ENCODE results near the gene TMEM17. TPM values are rescaled to one million over a fixed set of nuclear protein-coding genes. Genes with fewer than 3 reads are reported as not detected.
A peak's percentile ranks its signal among the peaks of the same experiment; 100 is the strongest.
"Not testable (repeated sequence)": the region's sequence is repeated elsewhere in the genome, so short reads cannot be mapped to it uniquely, and the experiment has no call there.

TMEM17 gene
- 1.8 TPM for polyA plus RNA-seq (2012; ENCODE audit: insufficient read depth, insufficient read length)

- H3K4me3 ChIP-seq (ENCODE audit: low read length) = peak within 1 kb of the TSS; percentile 52
- peak; percentile 5 for DNase-seq (ENCODE audit: low read depth, low spot score)
Measured at GRCh38 chr2:62505750-62506420, at the start of gene TMEM17. Gene TMEM17, minus strand, starts transcription at chr2:62506195. Its CDS starts 66 bp downstream, at chr2:62506129.

- DNase-seq (ENCODE audit: low read depth, low spot score) = no peak
- no peak overlapping the region for H3K4me3 ChIP-seq (ENCODE audit: low read length)
Measured at GRCh38 chr2:62554440-62554839, 48.4 kb upstream of the TMEM17 start.

- no peak overlapping the region for H3K4me3 ChIP-seq (ENCODE audit: low read length)
- DNase-seq (ENCODE audit: low read depth, low spot score) = no peak
Measured at GRCh38 chr2:62550461-62550860, 44.5 kb upstream of the TMEM17 start.

- H3K4me3 ChIP-seq (ENCODE audit: low read length) = no peak overlapping the region
- DNase-seq (ENCODE audit: low read depth, low spot score) = no peak
Measured at GRCh38 chr2:62547854-62548253, 41.9 kb upstream of the TMEM17 start.

- DNase-seq (ENCODE audit: low read depth, low spot score) = no peak
- H3K4me3 ChIP-seq (ENCODE audit: low read length) = no peak overlapping the region
Measured at GRCh38 chr2:62545261-62545660, 39.3 kb upstream of the TMEM17 start.

GRCh38 chr2:62540408-62541168 is 34.6 kb upstream of the TMEM17 start:
- no peak overlapping the region for H3K4me3 ChIP-seq (ENCODE audit: low read length)
- DNase-seq (ENCODE audit: low read depth, low spot score) = no peak

- H3K4me3 ChIP-seq (ENCODE audit: low read length) = no peak overlapping the region
- DNase-seq (ENCODE audit: low read depth, low spot score) = no peak
Measured at GRCh38 chr2:62539606-62540407, 33.8 kb upstream of the TMEM17 start.

- no peak for DNase-seq (ENCODE audit: low read depth, low spot score)
- H3K4me3 ChIP-seq (ENCODE audit: low read length) = no peak overlapping the region
Measured at GRCh38 chr2:62538756-62539155, 32.8 kb upstream of the TMEM17 start.

GRCh38 chr2:62537814-62538213 is 31.8 kb upstream of the TMEM17 start:
- no peak overlapping the region for H3K4me3 ChIP-seq (ENCODE audit: low read length)
- no peak for DNase-seq (ENCODE audit: low read depth, low spot score)

GRCh38 chr2:62536873-62537547 is 31.0 kb upstream of the TMEM17 start:
- no peak overlapping the region for H3K4me3 ChIP-seq (ENCODE audit: low read length)
- no peak for DNase-seq (ENCODE audit: low read depth, low spot score)

GRCh38 chr2:62535521-62535920 is 29.5 kb upstream of the TMEM17 start:
- DNase-seq (ENCODE audit: low read depth, low spot score); H3K4me3 ChIP-seq (ENCODE audit: low read length): not testable (repeated sequence)

GRCh38 chr2:62531594-62531993 is 25.6 kb upstream of the TMEM17 start:
- DNase-seq (ENCODE audit: low read depth, low spot score) = no peak

GRCh38 chr2:62529758-62530157 is 23.8 kb upstream of the TMEM17 start:
- no peak overlapping the region for H3K4me3 ChIP-seq (ENCODE audit: low read length)
- DNase-seq (ENCODE audit: low read depth, low spot score) = no peak

More at GRCh38 chr2:62531594-62531993, 25.6 kb upstream of the TMEM17 start:
- H3K4me3 ChIP-seq (ENCODE audit: low read length) = no peak overlapping the region

GRCh38 chr2:62527478-62528210 is 21.6 kb upstream of the TMEM17 start:
- H3K4me3 ChIP-seq (ENCODE audit: low read length) = no peak overlapping the region
- DNase-seq (ENCODE audit: low read depth, low spot score) = no peak

GRCh38 chr2:62526531-62527381 is 20.8 kb upstream of the TMEM17 start:
- no peak for DNase-seq (ENCODE audit: low read depth, low spot score)
- H3K4me3 ChIP-seq (ENCODE audit: low read length) = no peak overlapping the region

GRCh38 chr2:62525549-62526269 is 19.7 kb upstream of the TMEM17 start:
- no peak overlapping the region for H3K4me3 ChIP-seq (ENCODE audit: low read length)
- no peak for DNase-seq (ENCODE audit: low read depth, low spot score)

GRCh38 chr2:62524293-62524941 is 18.4 kb upstream of the TMEM17 start:
- no peak for DNase-seq (ENCODE audit: low read depth, low spot score)
- no peak overlapping the region for H3K4me3 ChIP-seq (ENCODE audit: low read length)

All from Jurkat, Clone E6-1 (cell line).